Smooth muscle cell (in vitro differentiated cells): ENCODE measurements around the gene ZNF462. TPM values are rescaled to one million over a fixed set of nuclear protein-coding genes. Genes with fewer than 3 reads are reported as not detected.

ENCODE experiments used
- DNase-seq: peaks from one replicate; lab custom pipeline; 2025; ENCODE audit not compliant: unreplicated experiment; lab: John Stamatoyannopoulos, UW
- H2AFZ ChIP-seq: fragments of 200-600 bp; sonication (generic); 2 replicates; pipeline ENCODE4 v1.6.0; 2016; ENCODE audit warnings: antibody characterized with exemption, low read depth, mild to moderate bottlenecking
- H3F3A ChIP-seq: fragments of 200-600 bp; sonication (generic); 2 replicates; pipeline ENCODE4 v1.6.0; 2017; ENCODE audit warnings: antibody characterized with exemption, low read depth
- H3K27ac ChIP-seq: fragments of 200-600 bp; sonication (generic); 2 replicates; pipeline ENCODE4 v1.5.1; 2016; ENCODE audit warnings: low read depth, mild to moderate bottlenecking
- H3K27me3 ChIP-seq: fragments of 200-600 bp; sonication (generic); 2 replicates; pipeline ENCODE4 v1.6.1; 2016; ENCODE audit warnings: low read depth, mild to moderate bottlenecking
- H3K36me3 ChIP-seq: fragments of 200-600 bp; sonication (generic); 2 replicates; pipeline ENCODE4 v1.5.1; 2016; ENCODE audit warnings: low read depth
- H3K4me1 ChIP-seq: fragments of 200-600 bp; sonication (generic); 2 replicates; pipeline ENCODE4 v1.5.1; 2016; ENCODE audit warnings: low read depth
- H3K4me2 ChIP-seq: fragments of 200-600 bp; sonication (generic); 2 replicates; pipeline ENCODE4 v1.6.0; 2016; ENCODE audit warnings: mild to moderate bottlenecking
- H3K4me3 ChIP-seq: fragments of 200-600 bp; sonication (generic); 2 replicates; pipeline ENCODE4 v1.5.1; 2016; ENCODE audit warnings: mild to moderate bottlenecking
- H3K79me2 ChIP-seq: fragments of 200-600 bp; sonication (generic); 2 replicates; pipeline ENCODE4 v1.6.0; 2016; ENCODE audit warnings: low read depth, mild to moderate bottlenecking
- H3K9ac ChIP-seq: fragments of 200-600 bp; sonication (generic); 2 replicates; pipeline ENCODE4 v1.6.0; 2016; ENCODE audit warnings: low read depth
- H3K9me3 ChIP-seq: fragments of 200-600 bp; sonication (generic); replicated peaks from 2 replicates; pipeline ENCODE4 v1.5.1; 2016; ENCODE audit warnings: low read depth
- H4K20me1 ChIP-seq: fragments of 200-600 bp; sonication (generic); 2 replicates; pipeline ENCODE4 v1.6.0; 2016; ENCODE audit warnings: low read depth
- CTCF ChIP-seq: fragments of 200-600 bp; sonication (generic); IDR thresholded peaks from 2 replicates; pipeline ENCODE4 v1.5.1; 2017; ENCODE audit warnings: borderline replicate concordance, mild to moderate bottlenecking, antibody characterized with exemption; ENCODE audit not compliant: insufficient read depth, poor library complexity, severe bottlenecking
- WGBS: methylation state at CpG from one replicate; pipeline ENCODE4 v1.1.7; 2016; ENCODE audit warnings: low lambda C conversion rate; 5-methylcytosine and 5-hydroxymethylcytosine counted together
- polyA plus RNA-seq: library from polyadenylated mRNA; unstranded; fragments of >200 nt; fragmentation: Nextera tagmentation; extraction: Ambion mirVana; gene quantifications from 2 replicates; pipeline ENCODE4 v1.2.1, GENCODE V29; 2016
- total RNA-seq: library from RNA; depleted of rRNA; stranded (reverse); fragments of >200 nt; gene quantifications from 2 replicates; pipeline ENCODE4 v1.2.3, GENCODE V29; 2014

The ZNF462 gene
- total and polyA plus RNA-seq, 2 experiments from 2014 or later = 9.1 to 32.2 TPM

- Histone ChIP-seq H3K9me3 (no peaks in the 10 kb centered on the region), H3K4me2 (no peak overlapping the region), H3K4me1 (peaks cover 6% of the 10 kb centered on the region), H2AFZ (no peak overlapping the region), H3K4me3 (no peak overlapping the region), H3K27me3 (no peaks in the 10 kb centered on the region), H3K79me2 (peaks cover 34% of the 10 kb centered on the region), H3F3A (no peaks in the 10 kb centered on the region), H4K20me1 (peaks cover 6% of the 10 kb centered on the region), H3K9ac (no peak overlapping the region), H3K27ac (no peak overlapping the region), H3K36me3 (peaks cover 62% of the 10 kb centered on the region)
- 95% methylated on average over 3 of the region's 3 CpGs for WGBS
- TF ChIP-seq CTCF = no peak
- DNase-seq = no peak
Measured at GRCh38 chr9:106936680-106937079, 73.7 kb downstream of the ZNF462 start.

GRCh38 chr9:106941916-106942315, 79.0 kb downstream of the ZNF462 start:
- H3F3A ChIP-seq = peaks cover 4% of the 10 kb centered on the region
- no peak overlapping the region for H3K9ac ChIP-seq
- peaks cover 6% of the 10 kb centered on the region for H4K20me1 ChIP-seq
- no peaks in the 10 kb centered on the region for H3K4me1 ChIP-seq
- H3K79me2 ChIP-seq = peaks cover 16% of the 10 kb centered on the region
- peaks cover 28% of the 10 kb centered on the region for H3K36me3 ChIP-seq
- no peak for TF ChIP-seq CTCF
- no peak overlapping the region for H3K4me3 ChIP-seq
- no peak for DNase-seq
- no peaks in the 10 kb centered on the region for H3K9me3 ChIP-seq
- H3K27ac ChIP-seq = no peak overlapping the region
- H2AFZ ChIP-seq = no peak overlapping the region
- H3K27me3 ChIP-seq = no peaks in the 10 kb centered on the region
- H3K4me2 ChIP-seq = no peak overlapping the region
- 81% methylated on average over 2 of the region's 2 CpGs for WGBS

GRCh38 chr9:106945727-106946660, 83.0 kb downstream of the ZNF462 start:
- no peak overlapping the region for H3K4me3 ChIP-seq
- no peaks in the 10 kb centered on the region for H3K27me3 ChIP-seq
- peak overlapping the region; percentile 90 for H3K27ac ChIP-seq
- 77% methylated on average over 5 of the region's 5 CpGs for WGBS
- no peak overlapping the region for H2AFZ ChIP-seq
- peak overlapping the region; percentile 52 for H3K9ac ChIP-seq
- H3K4me2 ChIP-seq = peak overlapping the region; percentile 5
- DNase-seq = no peak
- H3K36me3 ChIP-seq = peaks cover 4% of the 10 kb centered on the region
- no peaks in the 10 kb centered on the region for H3K9me3 ChIP-seq
- H4K20me1 ChIP-seq = peaks cover 10% of the 10 kb centered on the region
- H3F3A ChIP-seq = peaks cover 4% of the 10 kb centered on the region
- peaks cover 9% of the 10 kb centered on the region for H3K79me2 ChIP-seq
- no peaks in the 10 kb centered on the region for H3K4me1 ChIP-seq
- TF ChIP-seq CTCF = no peak
